Loucy (cell line): ENCODE data around the gene CCDC73.

ENCODE experiments used
- EZH2phosphoT487 ChIP-seq: fragments of 200-600 bp; IDR thresholded peaks from 2 replicates; pipeline ENCODE4 v1.6.1; 2018; ENCODE audit warnings: antibody characterized with exemption, mild to moderate bottlenecking, moderate library complexity, borderline replicate concordance
- TF ChIP-seq, protein P1 (sequence below): fragments of 200-600 bp; sonication (generic); conservative IDR thresholded peaks from 2 replicates; pipeline ENCODE4 v1.5.1; 2014; ENCODE audit warnings: mild to moderate bottlenecking, antibody characterized with exemption, low read length

DNA sequence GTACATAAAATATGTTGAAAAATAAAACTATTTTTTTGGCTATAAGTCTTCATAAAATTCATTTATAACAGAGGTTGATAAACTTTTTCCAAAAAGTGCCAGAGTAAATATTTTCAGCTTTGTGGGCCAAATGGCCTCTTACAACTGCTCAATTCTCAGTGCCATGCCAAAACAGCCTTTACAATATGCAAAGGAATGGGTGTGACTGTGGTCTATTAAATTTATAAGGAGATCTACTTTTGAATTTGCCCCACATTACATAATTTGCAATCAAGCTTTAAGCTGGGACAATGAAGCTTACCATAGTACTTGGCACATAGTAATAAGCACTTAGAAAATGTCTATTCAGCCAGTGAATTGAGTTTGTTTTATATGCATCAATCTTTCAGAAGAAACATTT is 188.2 kb downstream of the CCDC73 start:
- TF ChIP-seq, protein P1, sequence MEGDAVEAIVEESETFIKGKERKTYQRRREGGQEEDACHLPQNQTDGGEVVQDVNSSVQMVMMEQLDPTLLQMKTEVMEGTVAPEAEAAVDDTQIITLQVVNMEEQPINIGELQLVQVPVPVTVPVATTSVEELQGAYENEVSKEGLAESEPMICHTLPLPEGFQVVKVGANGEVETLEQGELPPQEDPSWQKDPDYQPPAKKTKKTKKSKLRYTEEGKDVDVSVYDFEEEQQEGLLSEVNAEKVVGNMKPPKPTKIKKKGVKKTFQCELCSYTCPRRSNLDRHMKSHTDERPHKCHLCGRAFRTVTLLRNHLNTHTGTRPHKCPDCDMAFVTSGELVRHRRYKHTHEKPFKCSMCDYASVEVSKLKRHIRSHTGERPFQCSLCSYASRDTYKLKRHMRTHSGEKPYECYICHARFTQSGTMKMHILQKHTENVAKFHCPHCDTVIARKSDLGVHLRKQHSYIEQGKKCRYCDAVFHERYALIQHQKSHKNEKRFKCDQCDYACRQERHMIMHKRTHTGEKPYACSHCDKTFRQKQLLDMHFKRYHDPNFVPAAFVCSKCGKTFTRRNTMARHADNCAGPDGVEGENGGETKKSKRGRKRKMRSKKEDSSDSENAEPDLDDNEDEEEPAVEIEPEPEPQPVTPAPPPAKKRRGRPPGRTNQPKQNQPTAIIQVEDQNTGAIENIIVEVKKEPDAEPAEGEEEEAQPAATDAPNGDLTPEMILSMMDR: no peak
- no peak for TF ChIP-seq EZH2phosphoT487
